Endodermal cell (in vitro differentiated cells): Measurements from ENCODE around the gene COL5A3. TPM values are rescaled to one million over a fixed set of nuclear protein-coding genes. Genes with fewer than 3 reads are reported as not detected.

Experiments used
- DNase-seq: peaks from one replicate; pipeline ENCODE4 v3.0.0-alpha.2; 2017
- H3K27ac ChIP-seq: 2 replicates; pipeline ENCODE4 v1.5.1; 2013; ENCODE audit warnings: mild to moderate bottlenecking, low read depth, low read length, moderate library complexity
- H3K27me3 ChIP-seq: 2 replicates; pipeline ENCODE4 v1.6.1; 2013; ENCODE audit warnings: mild to moderate bottlenecking, low read length, moderate library complexity; ENCODE audit not compliant: insufficient read depth, control insufficient read depth, poor library complexity, severe bottlenecking
- H3K36me3 ChIP-seq: 2 replicates; pipeline ENCODE4 v1.7.0; 2013; ENCODE audit warnings: mild to moderate bottlenecking, low read length, moderate library complexity; ENCODE audit not compliant: control insufficient read depth, insufficient read depth
- H3K4me1 ChIP-seq: one replicate; pipeline ENCODE4 v1.7.0; 2013; ENCODE audit warnings: low read length; ENCODE audit not compliant: control insufficient read depth, insufficient read depth
- H3K4me3 ChIP-seq: 2 replicates; pipeline ENCODE4 v1.5.1; 2013; ENCODE audit warnings: mild to moderate bottlenecking, low read length, moderate library complexity
- H3K9ac ChIP-seq: 2 replicates; pipeline ENCODE4 v1.6.1; 2013; ENCODE audit warnings: mild to moderate bottlenecking, low read length, moderate library complexity; ENCODE audit not compliant: poor library complexity, severe bottlenecking; ENCODE audit errors: extremely low read depth
- H3K9me3 ChIP-seq: 2 replicates; pipeline ENCODE4 v1.6.1; 2013; ENCODE audit warnings: mild to moderate bottlenecking, low read length, moderate library complexity; ENCODE audit not compliant: control insufficient read depth
- H3K27ac Mint-ChIP-seq: 2 replicates; pipeline ENCODE4 v1.8.0; 2020; ENCODE audit warnings: mixed read lengths
- H3K27me3 Mint-ChIP-seq: 2 replicates; pipeline ENCODE4 v1.8.0; 2021; ENCODE audit warnings: mild to moderate bottlenecking, mixed read lengths; ENCODE audit not compliant: insufficient read depth
- H3K36me3 Mint-ChIP-seq: 2 replicates; pipeline ENCODE4 v1.8.0; 2020; ENCODE audit warnings: low read depth, mixed read lengths
- H3K4me1 Mint-ChIP-seq: 2 replicates; pipeline ENCODE4 v1.8.0; 2020; ENCODE audit warnings: mixed read lengths
- H3K4me3 Mint-ChIP-seq: 2 replicates; pipeline ENCODE4 v1.8.0; 2020; ENCODE audit warnings: mild to moderate bottlenecking, moderate library complexity, mixed read lengths
- H3K9me3 Mint-ChIP-seq: 2 replicates; pipeline ENCODE4 v1.8.0; 2020; ENCODE audit warnings: mild to moderate bottlenecking, mixed read lengths
- WGBS, 2 experiments: methylation state at CpG; one replicate each; pipeline versions ENCODE4 v1.1.5 to v1.1.7; 2013; ENCODE audit warnings: missing lambda C conversion rate in 2 of 2, mixed read lengths in 1 of 2; ENCODE audit not compliant: insufficient coverage in 1 of 2, insufficient read length in 1 of 2; 5-methylcytosine and 5-hydroxymethylcytosine counted together
- total RNA-seq, 2 donors: library from RNA; stranded (reverse); fragmentation: NEBNext Ultra II Directional in 1 of 2; extraction: Animal tissue kit (Norgen Biotek cat#: 25700) in 1 of 2; gene quantifications; 2 replicates in 1 of 2; 3 replicates in 1 of 2; pipeline ENCODE4 v1.2.1, GENCODE V29; 2021
- TF ChIP-seq, protein P1 (sequence below): fragments of 200-600 bp; sonication (generic); conservative IDR thresholded peaks from 2 replicates; pipeline ENCODE4 v1.5.0; 2021; ENCODE audit warnings: antibody characterized with exemption, mild to moderate bottlenecking

The COL5A3 gene
- total RNA-seq, 2 donors from 2014 or later: 0.04 TPM; not detected in 1

- H3K36me3 ChIP-seq: no peaks in the 10 kb centered on the region
- H3K27ac Mint-ChIP-seq: no peak overlapping the region
These were observed 11.6 kb upstream of the COL5A3 start for GRCh38 chr19:10021863-10022262.

GRCh38 chr19:10021446-10021845, 11.1 kb upstream of the COL5A3 start:
- Histone ChIP-seq H3K9me3 (no peaks in the 10 kb centered on the region), H3K36me3 (no peaks in the 10 kb centered on the region), H3K9ac (no peak overlapping the region), H3K4me3 (no peak overlapping the region), H3K27me3 (peaks cover 4% of the 10 kb centered on the region), H3K27ac (no peak overlapping the region), H3K4me1 (no peaks in the 10 kb centered on the region)
- H3K27ac Mint-ChIP-seq: no peak overlapping the region
- TF ChIP-seq, protein P1, sequence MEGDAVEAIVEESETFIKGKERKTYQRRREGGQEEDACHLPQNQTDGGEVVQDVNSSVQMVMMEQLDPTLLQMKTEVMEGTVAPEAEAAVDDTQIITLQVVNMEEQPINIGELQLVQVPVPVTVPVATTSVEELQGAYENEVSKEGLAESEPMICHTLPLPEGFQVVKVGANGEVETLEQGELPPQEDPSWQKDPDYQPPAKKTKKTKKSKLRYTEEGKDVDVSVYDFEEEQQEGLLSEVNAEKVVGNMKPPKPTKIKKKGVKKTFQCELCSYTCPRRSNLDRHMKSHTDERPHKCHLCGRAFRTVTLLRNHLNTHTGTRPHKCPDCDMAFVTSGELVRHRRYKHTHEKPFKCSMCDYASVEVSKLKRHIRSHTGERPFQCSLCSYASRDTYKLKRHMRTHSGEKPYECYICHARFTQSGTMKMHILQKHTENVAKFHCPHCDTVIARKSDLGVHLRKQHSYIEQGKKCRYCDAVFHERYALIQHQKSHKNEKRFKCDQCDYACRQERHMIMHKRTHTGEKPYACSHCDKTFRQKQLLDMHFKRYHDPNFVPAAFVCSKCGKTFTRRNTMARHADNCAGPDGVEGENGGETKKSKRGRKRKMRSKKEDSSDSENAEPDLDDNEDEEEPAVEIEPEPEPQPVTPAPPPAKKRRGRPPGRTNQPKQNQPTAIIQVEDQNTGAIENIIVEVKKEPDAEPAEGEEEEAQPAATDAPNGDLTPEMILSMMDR: no peak
- H3K4me1 Mint-ChIP-seq: no peaks in the 10 kb centered on the region
- H3K36me3 Mint-ChIP-seq: no peaks in the 10 kb centered on the region
- 91 to 95% methylated on average over 14 to 23 of the region's 23 CpGs for WGBS, 2 experiments
- no peak overlapping the region for H3K4me3 Mint-ChIP-seq
- peaks cover 10% of the 10 kb centered on the region for H3K27me3 Mint-ChIP-seq
- no peak for DNase-seq
- H3K9me3 Mint-ChIP-seq: no peaks in the 10 kb centered on the region

More at GRCh38 chr19:10021863-10022262, 11.6 kb upstream of the COL5A3 start:
- WGBS, 2 experiments: 78 to 88% methylated on average over 2 of the region's 2 CpGs
- Mint-ChIP-seq H3K4me1 (no peaks in the 10 kb centered on the region), H3K27me3 (peaks cover 14% of the 10 kb centered on the region), H3K4me3 (no peak overlapping the region), H3K9me3 (no peaks in the 10 kb centered on the region), H3K36me3 (no peaks in the 10 kb centered on the region)
- Histone ChIP-seq H3K9ac (no peak overlapping the region), H3K27ac (no peak overlapping the region), H3K4me3 (no peak overlapping the region), H3K9me3 (no peaks in the 10 kb centered on the region), H3K4me1 (no peaks in the 10 kb centered on the region), H3K27me3 (peaks cover 9% of the 10 kb centered on the region)
- TF ChIP-seq, protein P1: no peak
- DNase-seq: no peak

- WGBS, 2 experiments: 76 to 89% methylated on average over 4 to 6 of the region's 6 CpGs
- TF ChIP-seq, protein P1: no peak
- Histone ChIP-seq H3K4me1 (no peaks in the 10 kb centered on the region), H3K27ac (no peak overlapping the region), H3K9ac (no peak overlapping the region), H3K4me3 (no peak overlapping the region), H3K36me3 (no peaks in the 10 kb centered on the region), H3K9me3 (no peaks in the 10 kb centered on the region), H3K27me3 (no peaks in the 10 kb centered on the region)
- no peaks in the 10 kb centered on the region for H3K4me1 Mint-ChIP-seq
- no peaks in the 10 kb centered on the region for H3K36me3 Mint-ChIP-seq
- no peaks in the 10 kb centered on the region for H3K9me3 Mint-ChIP-seq
- H3K27me3 Mint-ChIP-seq: peaks cover 7% of the 10 kb centered on the region
- no peak overlapping the region for H3K4me3 Mint-ChIP-seq
- no peak overlapping the region for H3K27ac Mint-ChIP-seq
- DNase-seq: no peak
These were observed 10.5 kb upstream of the COL5A3 start for GRCh38 chr19:10020851-10021250.
